Prostate gland (tissue), 2 donors: ENCODE measurements around the gene WDR35. TPM values are rescaled to one million over a fixed set of nuclear protein-coding genes. Genes with fewer than 3 reads are reported as not detected.

Source experiments
- DNase-seq: peaks from one replicate; pipeline ENCODE4 v3.0.0-alpha.2; 2019; ENCODE audit warnings: low spot score
- H3K27ac ChIP-seq, 2 donors: fragments of 200-600 bp; sonication (generic); 2 replicates each; pipeline ENCODE4 v1.5.1; 2017 to 2019
- H3K27me3 ChIP-seq: fragments of 200-600 bp; sonication (generic); replicated peaks from 2 replicates; pipeline ENCODE4 v1.5.1; 2019; ENCODE audit not compliant: insufficient read depth
- H3K36me3 ChIP-seq, 2 donors: fragments of 200-600 bp; sonication (generic); 1 replicate in 1 of 2; 2 replicates in 1 of 2; pipeline versions ENCODE4 v1.5.1 to v1.8.1; 2017 to 2019
- H3K4me1 ChIP-seq: fragments of 200-600 bp; sonication (generic); replicated peaks from 2 replicates; pipeline ENCODE4 v1.5.1; 2019
- H3K4me3 ChIP-seq, 2 donors: fragments of 200-600 bp; sonication (generic); 2 replicates each; pipeline ENCODE4 v1.5.1; 2017 to 2019
- H3K9me3 ChIP-seq: fragments of 200-600 bp; sonication (generic); 2 replicates; pipeline ENCODE4 v1.5.1; 2017
- POLR2A ChIP-seq: fragments of 450-650 bp; IDR thresholded peaks from one replicate; pipeline ENCODE4 v1.6.1; 2016; ENCODE audit warnings: antibody characterized with exemption, mild to moderate bottlenecking
- POLR2AphosphoS5 ChIP-seq: sonication (generic); formaldehyde crosslinking; IDR thresholded peaks from one replicate; pipeline ENCODE4 v1.6.1; 2017; ENCODE audit warnings: antibody characterized with exemption
- WGBS: methylation state at CpG from one replicate; pipeline ENCODE4 v1.1.5; 2018; 5-methylcytosine and 5-hydroxymethylcytosine counted together
- intact Hi-C: fragments of 100-400 bp; cut with DNase I; formaldehyde crosslinking; loops from one replicate; pipeline ENCODE4 v1.14.2; 2022
- total RNA-seq, 2 donors: library from RNA; depleted of rRNA; stranded (reverse); fragments of >200 nt; gene quantifications; one replicate each; pipeline ENCODE4 v1.1.0, GENCODE V29; 2016
- TF ChIP-seq, protein P1 (sequence below), 4 experiments: fragments of 200-600 bp in 2 of 4; fragments of 450-650 bp in 2 of 4; sonication (generic) in 2 of 4; IDR thresholded peaks; 1 replicate in 3 of 4; 2 replicates in 1 of 4; pipeline ENCODE4 v1.5.1; 2016 to 2019; ENCODE audit warnings: antibody characterized with exemption in 4 of 4, mild to moderate bottlenecking in 2 of 4, moderate library complexity in 2 of 4

Gene WDR35
- total RNA-seq, 2 donors from 2014 or later = 9.2 to 10.1 TPM

DNA sequence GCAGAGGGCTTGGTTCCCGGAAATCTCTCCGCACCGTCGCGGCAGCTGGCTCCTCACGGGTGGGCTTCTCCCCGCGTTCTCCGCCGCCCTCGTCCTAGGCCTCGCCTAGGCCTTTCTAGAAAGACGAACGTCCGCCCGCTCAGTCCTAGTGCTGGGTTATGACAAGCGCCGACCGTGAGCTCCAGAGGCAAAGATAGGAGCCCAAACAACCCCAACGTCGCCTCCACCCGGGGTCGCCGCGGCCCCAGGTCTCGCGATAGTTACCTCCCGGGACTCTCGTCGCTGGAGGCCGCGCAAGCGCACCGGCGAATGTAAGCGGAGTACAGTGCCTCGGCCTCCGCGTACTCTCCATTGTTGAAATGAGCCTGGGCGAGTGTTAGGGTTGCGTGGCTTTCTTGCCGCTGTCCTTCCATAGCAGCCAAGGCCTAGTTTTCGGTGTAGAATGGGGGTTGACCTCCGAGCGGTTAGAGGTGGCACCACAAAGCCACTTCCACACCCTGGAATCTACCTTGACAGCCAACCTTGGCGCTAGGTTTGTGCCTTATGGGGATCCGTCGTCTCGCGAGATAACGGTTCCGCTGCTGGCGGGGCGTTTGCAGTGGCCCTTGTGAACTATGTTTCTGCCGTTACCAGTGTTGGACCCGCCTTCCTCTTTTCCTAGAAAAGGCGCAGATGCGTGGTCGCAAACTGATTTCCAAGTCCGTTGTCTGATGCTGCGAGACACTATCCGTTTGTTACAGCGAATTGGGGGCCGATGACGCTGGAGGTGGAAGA, 88.3 kb downstream of the WDR35 start, which contains the start of gene TTC32:
Gene TTC32, minus strand, starts transcription at position 542 of the 774 bp plus-strand sequence. Its CDS starts 129 bp downstream, at position 413.
- H3K27me3 ChIP-seq = no peaks in the 10 kb centered on the region
- peak within 1 kb of the TSS; percentile 81 to 96 for H3K4me3 ChIP-seq
- H3K27ac ChIP-seq = peak within 1 kb of the TSS; percentile 95 to 97
- H3K9me3 ChIP-seq = no peaks in the 10 kb centered on the region
- peaks cover 12% of the 10 kb centered on the region for H3K4me1 ChIP-seq
- intact Hi-C loops = no loop called here
- under 1% methylated on average over 63 of the region's 65 CpGs for WGBS
- peak; percentile 82 for TF ChIP-seq POLR2A
- peak; percentile 86 for TF ChIP-seq POLR2AphosphoS5
- TF ChIP-seq, protein P1, sequence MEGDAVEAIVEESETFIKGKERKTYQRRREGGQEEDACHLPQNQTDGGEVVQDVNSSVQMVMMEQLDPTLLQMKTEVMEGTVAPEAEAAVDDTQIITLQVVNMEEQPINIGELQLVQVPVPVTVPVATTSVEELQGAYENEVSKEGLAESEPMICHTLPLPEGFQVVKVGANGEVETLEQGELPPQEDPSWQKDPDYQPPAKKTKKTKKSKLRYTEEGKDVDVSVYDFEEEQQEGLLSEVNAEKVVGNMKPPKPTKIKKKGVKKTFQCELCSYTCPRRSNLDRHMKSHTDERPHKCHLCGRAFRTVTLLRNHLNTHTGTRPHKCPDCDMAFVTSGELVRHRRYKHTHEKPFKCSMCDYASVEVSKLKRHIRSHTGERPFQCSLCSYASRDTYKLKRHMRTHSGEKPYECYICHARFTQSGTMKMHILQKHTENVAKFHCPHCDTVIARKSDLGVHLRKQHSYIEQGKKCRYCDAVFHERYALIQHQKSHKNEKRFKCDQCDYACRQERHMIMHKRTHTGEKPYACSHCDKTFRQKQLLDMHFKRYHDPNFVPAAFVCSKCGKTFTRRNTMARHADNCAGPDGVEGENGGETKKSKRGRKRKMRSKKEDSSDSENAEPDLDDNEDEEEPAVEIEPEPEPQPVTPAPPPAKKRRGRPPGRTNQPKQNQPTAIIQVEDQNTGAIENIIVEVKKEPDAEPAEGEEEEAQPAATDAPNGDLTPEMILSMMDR (IDR thresholded peaks at IDR 0.05) = peak in 2 of 4 experiments; percentile 9 to 43
- DNase-seq = peak; percentile 90
- H3K36me3 ChIP-seq = no peaks in the 10 kb centered on the region

DNA sequence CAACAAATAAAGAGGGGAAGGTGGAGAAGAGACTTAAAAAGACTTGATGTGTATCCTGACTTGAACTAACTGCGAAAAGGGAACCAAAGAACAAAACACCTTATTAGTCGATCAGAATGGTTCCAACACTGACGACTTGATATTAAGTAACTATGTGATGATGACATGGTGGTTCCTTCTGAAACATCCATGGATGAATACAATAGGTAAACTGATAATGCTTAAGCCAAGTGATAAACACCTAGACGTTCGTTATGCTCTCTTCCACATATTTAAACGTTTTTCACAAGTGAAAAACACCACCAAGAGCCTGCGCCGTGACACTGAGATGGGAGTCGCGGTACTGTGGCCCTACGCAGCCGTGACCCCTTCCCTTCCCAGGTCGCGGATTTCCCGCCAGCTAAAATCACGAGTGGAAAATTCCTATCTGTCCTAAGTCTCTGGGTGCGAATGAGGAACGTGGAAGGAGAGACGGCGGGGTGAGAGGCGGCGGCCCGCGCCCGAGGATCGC, 88.9 kb downstream of the WDR35 start:
- WGBS = under 1% methylated on average over 26 of the region's 26 CpGs
- DNase-seq = no peak
- Histone ChIP-seq H3K27ac (peak overlapping the region; percentile 95 to 97), H3K4me3 (peak overlapping the region; percentile 81 to 96), H3K9me3 (no peaks in the 10 kb centered on the region), H3K4me1 (peaks cover 12% of the 10 kb centered on the region), H3K36me3 (no peaks in the 10 kb centered on the region), H3K27me3 (no peaks in the 10 kb centered on the region)
- intact Hi-C loops = no loop called here
- TF ChIP-seq POLR2AphosphoS5 = no peak
- TF ChIP-seq, protein P1 (IDR thresholded peaks at IDR 0.05) = no peak
- TF ChIP-seq POLR2A = no peak

DNA sequence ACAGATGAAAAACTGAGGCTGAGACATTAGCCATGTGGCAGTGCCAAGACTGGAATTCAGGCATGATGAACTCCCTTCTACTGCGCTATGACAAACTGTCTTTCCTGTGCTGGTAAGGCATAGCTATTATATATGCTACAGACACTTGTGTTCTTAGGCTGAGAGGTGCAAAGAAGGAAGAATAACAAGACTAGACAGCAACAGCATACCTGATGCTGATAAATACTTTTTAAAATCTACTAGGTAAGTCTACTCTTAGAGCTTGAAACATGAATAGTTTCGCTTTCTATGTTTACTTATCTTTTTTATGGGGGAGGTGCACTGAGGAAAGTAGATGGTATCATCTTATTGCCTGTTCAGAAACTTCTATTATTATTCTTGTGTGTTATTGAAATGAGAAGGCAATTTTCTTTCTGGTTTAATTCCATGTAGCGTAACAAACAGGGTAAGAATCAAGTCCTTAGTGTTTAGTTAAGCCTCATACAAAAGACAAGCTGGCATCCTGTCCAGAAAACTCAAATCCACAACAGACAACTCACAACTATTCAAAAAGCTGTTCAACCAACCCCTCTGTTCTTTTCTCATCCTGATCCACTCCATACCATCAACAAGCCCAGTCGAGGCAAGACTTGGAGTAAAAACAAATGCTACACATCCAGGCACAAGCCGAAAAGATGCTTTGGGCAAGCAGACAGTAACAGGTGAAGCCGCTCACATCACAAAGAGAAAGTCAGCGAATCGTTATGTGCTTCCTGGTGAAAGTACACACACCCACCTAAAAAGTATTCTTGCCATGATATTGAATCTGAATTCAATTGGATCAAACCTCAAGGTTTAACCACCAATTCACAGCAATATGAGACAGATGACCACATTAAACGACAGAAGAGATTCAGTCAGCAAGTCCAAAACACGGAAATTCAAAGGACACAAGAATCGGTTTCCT, 89.6 kb downstream of the WDR35 start:
- 23% methylated on average over 11 of the region's 11 CpGs for WGBS
- intact Hi-C loops = no loop called here
- DNase-seq = no peak

DNA sequence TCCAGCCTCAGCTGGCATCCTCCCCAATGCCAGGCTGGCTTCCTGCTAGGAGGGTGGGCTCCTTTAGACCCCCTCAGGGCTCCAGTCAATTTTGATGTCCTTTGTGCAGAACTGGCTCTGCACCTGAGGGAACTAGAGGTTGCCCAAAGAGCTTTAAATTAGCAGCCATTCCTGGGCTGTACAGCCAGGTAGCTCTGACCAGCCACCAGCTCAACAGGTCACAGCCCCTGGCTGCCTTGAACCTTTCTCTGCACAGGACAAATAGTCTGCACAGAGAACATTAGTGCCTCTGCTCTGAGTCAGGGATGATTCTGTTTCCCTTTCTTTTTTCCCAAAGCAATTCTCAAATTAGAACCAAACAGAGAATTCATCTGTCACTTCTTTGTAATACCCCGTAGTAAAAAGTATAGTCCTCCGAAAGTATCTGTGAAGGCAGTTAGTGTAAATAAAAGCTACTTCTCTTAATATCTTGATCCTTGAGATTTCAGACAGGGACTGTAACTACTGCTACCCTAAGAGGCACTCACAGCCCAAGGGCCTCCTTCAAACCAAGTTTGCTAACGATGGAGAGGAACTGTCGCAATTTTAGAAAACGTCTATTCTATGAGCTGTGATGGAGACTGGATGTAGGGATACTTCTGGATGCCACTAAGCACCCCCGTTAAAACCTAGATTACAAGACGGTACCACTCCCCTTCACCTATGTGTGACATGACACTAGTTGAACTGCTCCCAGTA, 91.1 kb downstream of the WDR35 start:
- Histone ChIP-seq H3K4me1 (peaks cover 16% of the 10 kb centered on the region), H3K27me3 (no peaks in the 10 kb centered on the region), H3K9me3 (no peaks in the 10 kb centered on the region), H3K36me3 (no peaks in the 10 kb centered on the region), H3K4me3 (no peak overlapping the region), H3K27ac (no peak overlapping the region)
- WGBS = 74% methylated on average over 7 of the region's 7 CpGs
- intact Hi-C loops = no loop called here
- no peak for DNase-seq
- TF ChIP-seq POLR2A (no peak), POLR2AphosphoS5 (no peak)
- TF ChIP-seq, protein P1 (IDR thresholded peaks at IDR 0.05) = no peak

More for the DNA sequence above, 89.6 kb downstream of the WDR35 start:
- H3K9me3 ChIP-seq = no peaks in the 10 kb centered on the region
- peak overlapping the region; percentile 95 to 97 for H3K27ac ChIP-seq
- H3K27me3 ChIP-seq = no peaks in the 10 kb centered on the region
- TF ChIP-seq, protein P1 (IDR thresholded peaks at IDR 0.05) = no peak
- TF ChIP-seq POLR2AphosphoS5 (no peak), POLR2A (no peak)
- H3K4me3 ChIP-seq = peak overlapping the region; percentile 81 to 96
- peaks cover 16% of the 10 kb centered on the region for H3K4me1 ChIP-seq
- no peaks in the 10 kb centered on the region for H3K36me3 ChIP-seq
